ENCODE data around the gene DNMT3B.

DNMT3B gene

GRCh38 chr20:32837157-32837556, 75.0 kb downstream of the DNMT3B start:
- H3K36me3 Mint-ChIP-seq (ENCODE audit: low read depth) = peaks cover 64% of the 10 kb centered on the region
- peaks cover 28% of the 10 kb centered on the region for H3K4me1 Mint-ChIP-seq (ENCODE audit: low read depth)
- no peak overlapping the region for H3K4me3 Mint-ChIP-seq
- no peak for DNase-seq (ENCODE audit: low spot score)
- no peaks in the 10 kb centered on the region for H3K9me3 Mint-ChIP-seq
- no peak overlapping the region for H3K27ac Mint-ChIP-seq
- no peaks in the 10 kb centered on the region for H3K27me3 Mint-ChIP-seq (ENCODE audit: low read depth)

DNA sequence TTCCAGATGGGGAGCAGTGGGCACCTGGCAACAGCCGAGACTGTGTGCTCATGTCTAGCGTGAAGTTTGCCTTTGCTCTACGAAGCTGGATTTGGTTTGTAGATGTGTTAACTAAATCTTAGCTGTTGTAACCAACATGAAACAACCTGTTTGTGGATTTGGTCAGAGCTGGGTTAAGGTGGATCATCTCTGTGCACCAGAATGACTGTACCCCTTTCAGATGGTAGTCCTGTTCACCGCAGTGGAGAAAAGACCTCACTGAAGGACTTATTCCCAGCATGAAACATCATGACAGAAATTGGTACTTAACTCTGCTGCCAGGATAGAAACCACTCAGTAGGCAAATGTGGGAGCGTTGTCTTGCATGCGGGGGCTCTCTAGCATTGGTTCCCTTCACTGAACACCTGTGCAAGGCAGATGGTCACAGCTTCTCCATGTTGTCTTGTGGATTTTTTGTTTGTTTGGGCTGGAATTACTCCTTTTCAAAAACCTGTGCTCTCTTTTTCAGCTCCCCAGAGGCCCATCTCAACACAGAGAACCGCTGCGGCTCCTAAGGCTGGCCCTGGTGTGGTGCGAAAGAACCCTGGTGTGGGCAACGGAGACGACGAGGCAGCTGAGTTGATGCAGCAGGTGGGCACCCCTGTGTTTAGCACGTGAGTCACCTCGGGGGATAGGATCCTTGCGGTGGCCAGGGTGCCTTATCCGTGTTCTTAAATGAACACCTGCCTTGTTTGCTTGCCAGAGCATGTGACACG, 77.2 kb downstream of the DNMT3B start:
- peaks cover 19% of the 10 kb centered on the region for H3K4me1 Mint-ChIP-seq (ENCODE audit: low read depth)
- no peaks in the 10 kb centered on the region for H3K27me3 Mint-ChIP-seq (ENCODE audit: low read depth)
- H3K27ac Mint-ChIP-seq = no peak overlapping the region
- H3K4me3 Mint-ChIP-seq = no peak overlapping the region
- H3K9me3 Mint-ChIP-seq = no peaks in the 10 kb centered on the region
- no peak for DNase-seq (ENCODE audit: low spot score)
- peaks cover 60% of the 10 kb centered on the region for H3K36me3 Mint-ChIP-seq (ENCODE audit: low read depth)

- Mint-ChIP-seq H3K27me3 (ENCODE audit: low read depth) (no peaks in the 10 kb centered on the region), H3K27ac (no peak overlapping the region), H3K4me1 (ENCODE audit: low read depth) (peaks cover 19% of the 10 kb centered on the region), H3K36me3 (ENCODE audit: low read depth) (peaks cover 60% of the 10 kb centered on the region), H3K4me3 (no peak overlapping the region), H3K9me3 (no peaks in the 10 kb centered on the region)
- no peak for DNase-seq (ENCODE audit: low spot score)
Measured at GRCh38 chr20:32839982-32840285, 77.7 kb downstream of the DNMT3B start.

DNA sequence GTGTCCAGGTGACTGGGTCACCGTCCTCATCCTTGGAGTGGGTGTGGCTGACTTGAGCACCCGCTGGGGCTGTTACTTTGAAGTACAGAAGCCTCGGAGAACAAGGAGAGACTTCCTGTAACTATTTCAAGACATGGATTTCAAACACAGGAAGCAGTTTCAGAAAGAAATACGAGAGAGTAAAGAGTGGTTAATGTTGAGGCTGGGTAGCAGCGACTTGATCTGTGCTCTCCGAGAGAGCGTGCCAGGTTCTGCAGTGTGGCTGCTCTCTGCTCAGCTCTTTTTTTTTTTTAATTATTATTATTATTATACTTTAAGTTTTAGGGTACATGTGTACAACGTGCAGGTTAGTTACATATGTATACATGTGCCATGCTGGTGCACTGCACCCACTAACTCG, 79.0 kb downstream of the DNMT3B start:
- DNase-seq (ENCODE audit: low spot score) = no peak
- Mint-ChIP-seq H3K4me1 (ENCODE audit: low read depth) (peaks cover 19% of the 10 kb centered on the region), H3K27ac (peak overlapping the region; percentile 34), H3K9me3 (no peaks in the 10 kb centered on the region), H3K4me3 (no peak overlapping the region), H3K36me3 (ENCODE audit: low read depth) (peaks cover 62% of the 10 kb centered on the region), H3K27me3 (ENCODE audit: low read depth) (no peaks in the 10 kb centered on the region)

DNA sequence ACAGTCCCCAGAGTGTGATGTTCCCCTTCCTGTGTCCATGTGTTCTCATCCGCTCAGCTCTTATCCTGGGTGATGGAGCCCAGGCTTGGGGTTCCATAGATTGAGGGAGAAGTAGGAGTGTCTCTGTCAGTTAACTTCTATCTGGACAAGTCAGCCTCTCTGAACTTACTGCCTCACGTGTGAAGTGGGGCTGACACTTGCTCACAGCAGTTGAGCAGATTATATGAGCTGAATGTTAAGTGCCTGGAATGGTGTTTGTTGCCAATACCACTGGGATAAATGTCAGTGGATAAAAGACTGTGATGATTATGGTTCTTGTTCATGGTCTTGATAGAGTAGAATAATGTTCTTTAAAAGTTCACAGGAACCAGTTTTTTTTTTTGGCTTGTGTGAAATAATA, 79.4 kb downstream of the DNMT3B start:
- H3K27ac Mint-ChIP-seq = no peak overlapping the region
- H3K9me3 Mint-ChIP-seq = no peaks in the 10 kb centered on the region
- peaks cover 18% of the 10 kb centered on the region for H3K4me1 Mint-ChIP-seq (ENCODE audit: low read depth)
- peaks cover 61% of the 10 kb centered on the region for H3K36me3 Mint-ChIP-seq (ENCODE audit: low read depth)
- H3K4me3 Mint-ChIP-seq = no peak overlapping the region
- H3K27me3 Mint-ChIP-seq (ENCODE audit: low read depth) = no peaks in the 10 kb centered on the region
- no peak for DNase-seq (ENCODE audit: low spot score)

- H3K36me3 Mint-ChIP-seq (ENCODE audit: low read depth) = peaks cover 66% of the 10 kb centered on the region
- H3K27me3 Mint-ChIP-seq (ENCODE audit: low read depth) = no peaks in the 10 kb centered on the region
- H3K9me3 Mint-ChIP-seq = no peaks in the 10 kb centered on the region
- no peak overlapping the region for H3K4me3 Mint-ChIP-seq
- no peak for DNase-seq (ENCODE audit: low spot score)
- H3K27ac Mint-ChIP-seq = no peak overlapping the region
- H3K4me1 Mint-ChIP-seq (ENCODE audit: low read depth) = peaks cover 13% of the 10 kb centered on the region
Measured at GRCh38 chr20:32842688-32843524, 80.7 kb downstream of the DNMT3B start.

DNA sequence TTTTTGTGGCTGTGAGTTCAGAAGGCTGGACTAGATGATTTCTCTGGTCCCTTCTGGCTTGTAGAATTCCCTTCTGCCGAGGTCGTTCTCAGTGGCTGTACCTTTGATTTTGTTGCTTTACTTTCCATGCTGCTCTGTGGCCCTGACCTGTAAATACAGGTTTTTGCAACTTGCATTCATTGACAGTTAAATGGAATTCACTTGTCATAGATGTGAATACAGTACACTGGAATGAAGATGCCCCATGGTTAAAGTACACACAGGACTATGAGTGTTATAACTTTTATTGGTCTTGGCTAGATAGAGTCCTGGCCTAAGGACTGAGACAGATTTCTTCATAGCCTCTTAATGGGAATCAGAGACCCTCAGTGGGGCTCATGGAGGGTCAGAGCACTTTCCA, 83.6 kb downstream of the DNMT3B start:
- Mint-ChIP-seq H3K4me1 (ENCODE audit: low read depth) (peaks cover 8% of the 10 kb centered on the region), H3K27ac (no peak overlapping the region), H3K27me3 (ENCODE audit: low read depth) (no peaks in the 10 kb centered on the region), H3K9me3 (no peaks in the 10 kb centered on the region), H3K4me3 (no peak overlapping the region), H3K36me3 (ENCODE audit: low read depth) (peaks cover 55% of the 10 kb centered on the region)
- no peak for DNase-seq (ENCODE audit: low spot score)

DNA sequence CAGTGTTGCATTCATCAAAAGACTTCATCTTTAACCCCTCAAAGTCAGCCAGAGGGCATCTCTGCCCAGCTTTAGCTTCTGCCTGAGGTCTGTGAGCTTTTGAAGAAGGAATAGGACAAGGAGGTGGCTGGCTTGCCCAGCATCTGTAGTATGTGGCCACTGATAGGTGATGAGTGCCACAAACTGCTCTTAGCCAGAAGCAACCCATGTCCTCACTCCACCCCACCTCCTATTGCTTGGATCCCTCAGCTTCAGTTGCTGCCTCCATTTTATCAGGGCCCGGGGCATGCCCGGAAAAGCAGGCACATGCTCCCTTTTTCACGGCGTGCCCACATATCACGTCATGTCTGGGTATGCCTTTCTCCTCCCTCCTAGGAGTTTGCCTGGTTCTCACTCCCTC, 84.7 kb downstream of the DNMT3B start:
- H3K9me3 Mint-ChIP-seq = no peaks in the 10 kb centered on the region
- DNase-seq (ENCODE audit: low spot score) = no peak
- no peaks in the 10 kb centered on the region for H3K27me3 Mint-ChIP-seq (ENCODE audit: low read depth)
- peaks cover 2% of the 10 kb centered on the region for H3K4me1 Mint-ChIP-seq (ENCODE audit: low read depth)
- H3K27ac Mint-ChIP-seq = no peak overlapping the region
- no peak overlapping the region for H3K4me3 Mint-ChIP-seq
- peaks cover 57% of the 10 kb centered on the region for H3K36me3 Mint-ChIP-seq (ENCODE audit: low read depth)

DNA sequence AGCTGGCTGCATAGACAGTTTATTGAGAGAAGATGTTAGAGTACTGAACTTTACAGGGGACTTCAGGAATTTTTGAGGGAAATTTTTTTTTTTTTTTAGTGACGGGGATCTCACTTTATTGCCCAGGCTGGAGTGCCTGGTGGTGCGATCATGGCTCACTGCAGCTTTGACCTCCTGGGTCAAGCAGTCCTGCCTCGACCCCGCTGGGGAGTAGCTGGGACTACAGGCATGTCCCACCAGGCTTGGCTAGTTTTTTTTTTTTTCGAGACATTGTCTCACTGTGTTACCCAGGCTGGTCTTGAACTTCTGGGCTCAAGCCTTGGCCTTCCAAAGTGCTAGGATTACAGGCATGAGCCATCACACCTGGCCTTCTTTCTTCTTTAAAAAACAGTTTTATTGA, 85.8 kb downstream of the DNMT3B start:
- Mint-ChIP-seq H3K27ac (no peak overlapping the region), H3K4me3 (no peak overlapping the region), H3K4me1 (ENCODE audit: low read depth) (peaks cover 2% of the 10 kb centered on the region), H3K27me3 (ENCODE audit: low read depth) (no peaks in the 10 kb centered on the region), H3K9me3 (no peaks in the 10 kb centered on the region), H3K36me3 (ENCODE audit: low read depth) (peaks cover 54% of the 10 kb centered on the region)
- DNase-seq (ENCODE audit: low spot score) = no peak

GRCh38 chr20:32848846-32849245, 86.7 kb downstream of the DNMT3B start:
- Mint-ChIP-seq H3K9me3 (no peaks in the 10 kb centered on the region), H3K27ac (no peak overlapping the region), H3K36me3 (ENCODE audit: low read depth) (peaks cover 59% of the 10 kb centered on the region), H3K4me3 (no peak overlapping the region), H3K4me1 (ENCODE audit: low read depth) (peaks cover 2% of the 10 kb centered on the region), H3K27me3 (ENCODE audit: low read depth) (no peaks in the 10 kb centered on the region)
- no peak for DNase-seq (ENCODE audit: low spot score)

GRCh38 chr20:32849577-32849976, 87.4 kb downstream of the DNMT3B start:
- no peaks in the 10 kb centered on the region for H3K4me1 Mint-ChIP-seq (ENCODE audit: low read depth)
- no peak overlapping the region for H3K27ac Mint-ChIP-seq
- no peak for DNase-seq (ENCODE audit: low spot score)
- H3K4me3 Mint-ChIP-seq = no peak overlapping the region
- H3K27me3 Mint-ChIP-seq (ENCODE audit: low read depth) = no peaks in the 10 kb centered on the region
- H3K36me3 Mint-ChIP-seq (ENCODE audit: low read depth) = peaks cover 55% of the 10 kb centered on the region
- no peaks in the 10 kb centered on the region for H3K9me3 Mint-ChIP-seq

DNA sequence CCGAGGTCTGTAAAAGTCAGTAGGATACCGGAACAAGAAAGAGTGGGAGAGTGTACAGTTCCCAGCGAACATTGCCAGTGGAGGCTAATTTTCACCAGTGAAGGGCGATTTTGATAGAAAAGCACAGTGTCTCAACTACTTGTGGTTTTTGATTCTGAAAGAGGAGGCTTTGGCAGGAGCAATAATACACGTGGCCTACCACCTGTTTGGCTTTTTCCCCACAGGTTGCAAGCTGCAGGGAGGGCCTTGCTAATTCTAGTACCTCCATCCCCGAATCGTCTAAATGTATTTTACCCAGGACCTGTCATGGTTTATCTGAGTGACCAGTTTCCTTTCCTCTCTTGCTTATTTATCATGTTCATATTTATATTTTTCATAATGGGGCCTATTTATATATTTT, 93.2 kb downstream of the DNMT3B start:
- H3K9me3 Mint-ChIP-seq = no peaks in the 10 kb centered on the region
- peaks cover 19% of the 10 kb centered on the region for H3K4me1 Mint-ChIP-seq (ENCODE audit: low read depth)
- peaks cover 35% of the 10 kb centered on the region for H3K36me3 Mint-ChIP-seq (ENCODE audit: low read depth)
- peak overlapping the region; percentile 7 for H3K27ac Mint-ChIP-seq
- no peaks in the 10 kb centered on the region for H3K27me3 Mint-ChIP-seq (ENCODE audit: low read depth)
- DNase-seq (ENCODE audit: low spot score) = no peak
- no peak overlapping the region for H3K4me3 Mint-ChIP-seq

GRCh38 chr20:32858189-32858588, 96.0 kb downstream of the DNMT3B start:
- Mint-ChIP-seq H3K27me3 (ENCODE audit: low read depth) (no peaks in the 10 kb centered on the region), H3K4me3 (no peak overlapping the region), H3K4me1 (ENCODE audit: low read depth) (peaks cover 19% of the 10 kb centered on the region), H3K9me3 (no peaks in the 10 kb centered on the region), H3K36me3 (ENCODE audit: low read depth) (peaks cover 18% of the 10 kb centered on the region), H3K27ac (no peak overlapping the region)
- DNase-seq (ENCODE audit: low spot score) = no peak

Data from T-helper 2 cell treated with Interferon-gamma antibody and Interleukin-4, amounts not matched to agents 5 μg/mL and 100 μg/mL, for 36 hours (primary cell).